ENCODE results near the gene HDGFL1.

The HDGFL1 gene

DNA sequence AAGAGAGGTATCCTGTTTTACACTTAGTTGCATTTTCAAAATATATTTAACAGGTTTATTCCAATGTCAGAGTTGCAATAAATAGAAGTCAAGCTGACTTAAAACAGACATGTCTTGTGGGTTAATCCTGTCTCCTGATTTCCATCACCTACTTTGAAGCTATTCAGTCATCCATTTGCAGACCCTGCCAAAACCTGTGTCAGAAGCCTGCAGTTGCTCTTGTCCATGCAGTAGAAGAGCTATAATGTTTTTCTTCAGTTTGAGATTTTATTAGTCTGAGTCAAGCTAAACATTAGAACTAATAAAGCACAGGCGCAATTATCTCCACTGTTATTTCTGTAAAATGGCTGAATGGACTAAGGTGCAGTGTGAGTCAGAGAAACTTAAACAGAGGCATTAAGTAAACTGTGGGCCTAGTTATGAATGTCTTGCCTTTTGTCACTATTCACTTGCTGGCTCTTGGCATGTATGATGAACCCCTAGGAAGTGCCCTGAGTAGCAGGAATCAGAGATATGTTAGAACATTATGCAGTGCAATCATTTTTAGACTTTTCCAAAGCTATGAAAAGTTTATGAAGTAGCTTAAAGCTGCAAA is 11.0 kb upstream of the HDGFL1 start:
- no peak overlapping the region for H3K27ac ChIP-seq (replicated peaks)
- TF ChIP-seq GABPA (IDR thresholded peaks at IDR 0.05; ENCODE audit: low read depth), result no peak
- TF ChIP-seq, protein P1, sequence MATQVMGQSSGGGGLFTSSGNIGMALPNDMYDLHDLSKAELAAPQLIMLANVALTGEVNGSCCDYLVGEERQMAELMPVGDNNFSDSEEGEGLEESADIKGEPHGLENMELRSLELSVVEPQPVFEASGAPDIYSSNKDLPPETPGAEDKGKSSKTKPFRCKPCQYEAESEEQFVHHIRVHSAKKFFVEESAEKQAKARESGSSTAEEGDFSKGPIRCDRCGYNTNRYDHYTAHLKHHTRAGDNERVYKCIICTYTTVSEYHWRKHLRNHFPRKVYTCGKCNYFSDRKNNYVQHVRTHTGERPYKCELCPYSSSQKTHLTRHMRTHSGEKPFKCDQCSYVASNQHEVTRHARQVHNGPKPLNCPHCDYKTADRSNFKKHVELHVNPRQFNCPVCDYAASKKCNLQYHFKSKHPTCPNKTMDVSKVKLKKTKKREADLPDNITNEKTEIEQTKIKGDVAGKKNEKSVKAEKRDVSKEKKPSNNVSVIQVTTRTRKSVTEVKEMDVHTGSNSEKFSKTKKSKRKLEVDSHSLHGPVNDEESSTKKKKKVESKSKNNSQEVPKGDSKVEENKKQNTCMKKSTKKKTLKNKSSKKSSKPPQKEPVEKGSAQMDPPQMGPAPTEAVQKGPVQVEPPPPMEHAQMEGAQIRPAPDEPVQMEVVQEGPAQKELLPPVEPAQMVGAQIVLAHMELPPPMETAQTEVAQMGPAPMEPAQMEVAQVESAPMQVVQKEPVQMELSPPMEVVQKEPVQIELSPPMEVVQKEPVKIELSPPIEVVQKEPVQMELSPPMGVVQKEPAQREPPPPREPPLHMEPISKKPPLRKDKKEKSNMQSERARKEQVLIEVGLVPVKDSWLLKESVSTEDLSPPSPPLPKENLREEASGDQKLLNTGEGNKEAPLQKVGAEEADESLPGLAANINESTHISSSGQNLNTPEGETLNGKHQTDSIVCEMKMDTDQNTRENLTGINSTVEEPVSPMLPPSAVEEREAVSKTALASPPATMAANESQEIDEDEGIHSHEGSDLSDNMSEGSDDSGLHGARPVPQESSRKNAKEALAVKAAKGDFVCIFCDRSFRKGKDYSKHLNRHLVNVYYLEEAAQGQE (IDR thresholded peaks at IDR 0.05; ENCODE audit: insufficient replicate concordance, low read depth), result no peak
- TF ChIP-seq SPI1 (IDR thresholded peaks at IDR 0.05; ENCODE audit: borderline replicate concordance, low read depth), result no peak
- TF ChIP-seq POLR2AphosphoS5 (IDR thresholded peaks at IDR 0.05; ENCODE audit: low read depth), result no peak
- TF ChIP-seq, protein P2, sequence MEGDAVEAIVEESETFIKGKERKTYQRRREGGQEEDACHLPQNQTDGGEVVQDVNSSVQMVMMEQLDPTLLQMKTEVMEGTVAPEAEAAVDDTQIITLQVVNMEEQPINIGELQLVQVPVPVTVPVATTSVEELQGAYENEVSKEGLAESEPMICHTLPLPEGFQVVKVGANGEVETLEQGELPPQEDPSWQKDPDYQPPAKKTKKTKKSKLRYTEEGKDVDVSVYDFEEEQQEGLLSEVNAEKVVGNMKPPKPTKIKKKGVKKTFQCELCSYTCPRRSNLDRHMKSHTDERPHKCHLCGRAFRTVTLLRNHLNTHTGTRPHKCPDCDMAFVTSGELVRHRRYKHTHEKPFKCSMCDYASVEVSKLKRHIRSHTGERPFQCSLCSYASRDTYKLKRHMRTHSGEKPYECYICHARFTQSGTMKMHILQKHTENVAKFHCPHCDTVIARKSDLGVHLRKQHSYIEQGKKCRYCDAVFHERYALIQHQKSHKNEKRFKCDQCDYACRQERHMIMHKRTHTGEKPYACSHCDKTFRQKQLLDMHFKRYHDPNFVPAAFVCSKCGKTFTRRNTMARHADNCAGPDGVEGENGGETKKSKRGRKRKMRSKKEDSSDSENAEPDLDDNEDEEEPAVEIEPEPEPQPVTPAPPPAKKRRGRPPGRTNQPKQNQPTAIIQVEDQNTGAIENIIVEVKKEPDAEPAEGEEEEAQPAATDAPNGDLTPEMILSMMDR (IDR thresholded peaks at IDR 0.05; ENCODE audit: insufficient read depth, low read length), result no peak
- H3K27me3 ChIP-seq (ENCODE audit: insufficient read depth, poor library complexity, severe bottlenecking), result no peaks in the 10 kb centered on the region
- DNase-seq (ENCODE audit: low read depth in 1 of 2, low spot score in 1 of 2), result no peak
- no peak overlapping the region for H3K4me3 ChIP-seq (replicated peaks; ENCODE audit: insufficient read depth, low read length)

DNA sequence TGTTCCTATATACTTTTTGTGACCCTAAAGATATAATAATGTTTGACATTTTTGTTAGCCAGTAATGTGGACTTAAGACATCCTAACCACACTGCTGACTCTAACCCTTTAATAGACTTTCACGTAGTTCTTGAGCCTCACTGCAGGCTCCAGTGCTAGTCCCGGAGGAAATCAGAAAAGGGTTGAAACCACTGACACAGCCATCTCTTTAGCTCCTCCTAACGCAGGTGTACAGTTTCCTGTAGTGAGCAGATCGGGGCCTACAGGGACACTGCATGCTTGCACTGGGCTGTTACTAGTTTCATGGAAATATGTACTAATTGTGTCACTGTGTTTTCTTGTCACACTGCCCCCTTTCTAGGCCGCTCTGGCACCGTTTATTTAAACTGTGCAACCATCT is 512 bp upstream of the HDGFL1 start:
- H3K27ac ChIP-seq (replicated peaks), result no peak overlapping the region
- H3K27me3 ChIP-seq (ENCODE audit: insufficient read depth, poor library complexity, severe bottlenecking), result no peaks in the 10 kb centered on the region
- no peak overlapping the region for H3K4me3 ChIP-seq (replicated peaks; ENCODE audit: insufficient read depth, low read length)
- DNase-seq (ENCODE audit: low read depth in 1 of 2, low spot score in 1 of 2), result no peak
- TF ChIP-seq, protein P1 (IDR thresholded peaks at IDR 0.05; ENCODE audit: insufficient replicate concordance, low read depth), result no peak
- TF ChIP-seq SPI1 (IDR thresholded peaks at IDR 0.05; ENCODE audit: borderline replicate concordance, low read depth) (no peak), GABPA (IDR thresholded peaks at IDR 0.05; ENCODE audit: low read depth) (no peak), POLR2AphosphoS5 (IDR thresholded peaks at IDR 0.05; ENCODE audit: low read depth) (no peak)
- TF ChIP-seq, protein P2 (IDR thresholded peaks at IDR 0.05; ENCODE audit: insufficient read depth, low read length), result no peak

DNA sequence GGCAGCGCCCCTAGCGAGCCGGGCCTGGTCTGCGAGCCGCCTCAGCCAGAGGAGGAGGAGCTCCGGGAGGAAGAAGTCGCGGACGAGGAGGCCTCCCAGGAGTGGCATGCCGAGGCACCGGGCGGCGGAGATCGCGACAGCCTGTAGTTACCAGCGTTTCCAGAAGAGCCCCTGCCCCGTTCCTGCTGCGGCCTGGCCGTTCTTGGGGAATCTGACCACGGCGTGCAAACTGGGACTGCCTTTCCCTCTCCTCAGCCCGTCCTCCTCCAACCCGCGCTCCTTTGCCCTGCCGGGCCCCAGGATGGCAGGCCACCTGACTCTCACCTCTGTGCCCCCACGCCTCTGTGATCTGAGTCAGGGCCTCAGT is 802 bp downstream of the HDGFL1 start:
- no peak for TF ChIP-seq SPI1 (IDR thresholded peaks at IDR 0.05; ENCODE audit: borderline replicate concordance, low read depth)
- TF ChIP-seq, protein P1 (IDR thresholded peaks at IDR 0.05; ENCODE audit: insufficient replicate concordance, low read depth), result no peak
- TF ChIP-seq GABPA (IDR thresholded peaks at IDR 0.05; ENCODE audit: low read depth), result no peak
- Histone ChIP-seq H3K27me3 (ENCODE audit: insufficient read depth, poor library complexity, severe bottlenecking) (no peaks in the 10 kb centered on the region), H3K4me3 (replicated peaks; ENCODE audit: insufficient read depth, low read length) (no peak overlapping the region), H3K27ac (replicated peaks) (no peak overlapping the region)
- DNase-seq (ENCODE audit: low read depth in 1 of 2, low spot score in 1 of 2), result no peak
